Mesenchymal stem cell (in vitro differentiated cells and primary cell): ENCODE measurements around the gene RGS12.
A peak's percentile ranks its signal among the peaks of the same experiment; 100 is the strongest.

Experiments
- DNase-seq: peaks from one replicate; pipeline ENCODE4 v3.0.0-alpha.2; 2013
- H2AFZ ChIP-seq: one replicate; pipeline ENCODE4 v1.6.1; 2013; ENCODE audit warnings: low read depth, mild to moderate bottlenecking, control low read depth, inconsistent platforms, low read length, moderate library complexity
- H2AK5ac ChIP-seq: 2 replicates; pipeline ENCODE4 v1.6.1; 2013; ENCODE audit warnings: low read length, moderate library complexity, mild to moderate bottlenecking, inconsistent platforms; ENCODE audit not compliant: severe bottlenecking
- H2BK120ac ChIP-seq: one replicate; pipeline ENCODE4 v1.6.1; 2013; ENCODE audit warnings: low read depth, mild to moderate bottlenecking, inconsistent platforms, low read length, moderate library complexity
- H2BK12ac ChIP-seq, 2 experiments: one replicate each; pipeline ENCODE4 v1.6.1; 2013; ENCODE audit warnings: inconsistent platforms in 2 of 2, low read length in 2 of 2, mild to moderate bottlenecking in 2 of 2, moderate library complexity in 2 of 2, control low read depth in 1 of 2
- H2BK15ac ChIP-seq: one replicate; pipeline ENCODE4 v1.6.1; 2013; ENCODE audit warnings: mild to moderate bottlenecking, low read depth, inconsistent platforms; ENCODE audit not compliant: poor library complexity, severe bottlenecking
- H2BK5ac ChIP-seq: 2 replicates; pipeline ENCODE4 v1.6.1; 2013; ENCODE audit warnings: low read depth, mild to moderate bottlenecking, low read length, control low read depth, inconsistent platforms; ENCODE audit not compliant: poor library complexity, severe bottlenecking
- H3K14ac ChIP-seq, 2 experiments: one replicate each; pipeline ENCODE4 v1.6.1; 2013; ENCODE audit warnings: inconsistent platforms in 2 of 2, low read length in 2 of 2, control low read depth in 1 of 2, mild to moderate bottlenecking in 1 of 2, moderate library complexity in 1 of 2
- H3K18ac ChIP-seq, 2 experiments: one replicate each; pipeline ENCODE4 v1.6.1; 2013; ENCODE audit warnings: inconsistent platforms in 2 of 2, low read length in 2 of 2, control low read depth in 1 of 2, low read depth in 1 of 2, mild to moderate bottlenecking in 1 of 2
- H3K23ac ChIP-seq, 2 experiments: one replicate each; pipeline ENCODE4 v1.6.1; 2013; ENCODE audit warnings: inconsistent platforms in 2 of 2, low read length in 2 of 2, mild to moderate bottlenecking in 2 of 2, moderate library complexity in 2 of 2, control low read depth in 1 of 2
- H3K27ac ChIP-seq: 2 replicates; pipeline ENCODE4 v1.5.1; 2013; ENCODE audit warnings: mild to moderate bottlenecking, moderate library complexity, low read length, control low read depth, inconsistent platforms; ENCODE audit not compliant: poor library complexity, severe bottlenecking
- H3K27me3 ChIP-seq, 2 experiments: 2 replicates each; pipeline versions ENCODE4 v1.6.1 to v1.7.0; 2013; ENCODE audit warnings: low read length in 2 of 2, mild to moderate bottlenecking in 2 of 2, moderate library complexity in 2 of 2, control low read depth in 1 of 2, inconsistent platforms in 1 of 2; ENCODE audit not compliant: control insufficient read depth in 1 of 2, insufficient read depth in 1 of 2
- H3K36me3 ChIP-seq, 2 experiments: 2 replicates each; pipeline versions ENCODE4 v1.6.1 to v1.7.0; 2013; ENCODE audit warnings: low read length in 2 of 2, control low read depth in 1 of 2, inconsistent platforms in 1 of 2, low read depth in 1 of 2, mild to moderate bottlenecking in 1 of 2; ENCODE audit not compliant: insufficient read depth in 2 of 2, control insufficient read depth in 1 of 2
- H3K4ac ChIP-seq, 2 experiments: one replicate each; pipeline ENCODE4 v1.6.1; 2013; ENCODE audit warnings: inconsistent platforms in 2 of 2, low read length in 2 of 2, mild to moderate bottlenecking in 2 of 2, moderate library complexity in 2 of 2, control low read depth in 1 of 2, low read depth in 1 of 2
- H3K4me1 ChIP-seq: 2 replicates; pipeline ENCODE4 v1.6.1; 2013; ENCODE audit warnings: low read depth, low read length, control low read depth; ENCODE audit not compliant: control insufficient read depth, insufficient read depth
- H3K4me2 ChIP-seq: 2 replicates; pipeline ENCODE4 v1.6.1; 2013; ENCODE audit warnings: low read length, mild to moderate bottlenecking, inconsistent platforms; ENCODE audit not compliant: poor library complexity, severe bottlenecking
- H3K4me3 ChIP-seq, 2 experiments: 2 replicates each; pipeline versions ENCODE4 v1.5.1 to v1.7.0; 2013; ENCODE audit warnings: low read length in 2 of 2, mild to moderate bottlenecking in 2 of 2, control low read depth in 1 of 2, low read depth in 1 of 2; ENCODE audit not compliant: insufficient read depth in 1 of 2
- H3K79me1 ChIP-seq: replicated peaks from 2 replicates; pipeline ENCODE4 v1.6.1; 2013; ENCODE audit warnings: mild to moderate bottlenecking, control low read depth, low read length, inconsistent platforms; ENCODE audit not compliant: poor library complexity, severe bottlenecking
- H3K9ac ChIP-seq: 2 replicates; pipeline ENCODE4 v1.7.0; 2013; ENCODE audit warnings: mild to moderate bottlenecking, low read length, moderate library complexity
- H3K9me3 ChIP-seq: 2 replicates; pipeline ENCODE4 v1.7.0; 2013; ENCODE audit warnings: mild to moderate bottlenecking, low read length; ENCODE audit not compliant: control insufficient read depth
- H4K8ac ChIP-seq: one replicate; pipeline ENCODE4 v1.6.1; 2013; ENCODE audit warnings: inconsistent platforms, mild to moderate bottlenecking, low read length, moderate library complexity
- H4K91ac ChIP-seq: one replicate; pipeline ENCODE4 v1.6.1; 2013; ENCODE audit warnings: mild to moderate bottlenecking, low read length, inconsistent platforms
- WGBS: methylation state at CpG from one replicate; pipeline ENCODE4 v1.1.7; 2013; ENCODE audit warnings: mixed read lengths; 5-methylcytosine and 5-hydroxymethylcytosine counted together

Gene RGS12

DNA sequence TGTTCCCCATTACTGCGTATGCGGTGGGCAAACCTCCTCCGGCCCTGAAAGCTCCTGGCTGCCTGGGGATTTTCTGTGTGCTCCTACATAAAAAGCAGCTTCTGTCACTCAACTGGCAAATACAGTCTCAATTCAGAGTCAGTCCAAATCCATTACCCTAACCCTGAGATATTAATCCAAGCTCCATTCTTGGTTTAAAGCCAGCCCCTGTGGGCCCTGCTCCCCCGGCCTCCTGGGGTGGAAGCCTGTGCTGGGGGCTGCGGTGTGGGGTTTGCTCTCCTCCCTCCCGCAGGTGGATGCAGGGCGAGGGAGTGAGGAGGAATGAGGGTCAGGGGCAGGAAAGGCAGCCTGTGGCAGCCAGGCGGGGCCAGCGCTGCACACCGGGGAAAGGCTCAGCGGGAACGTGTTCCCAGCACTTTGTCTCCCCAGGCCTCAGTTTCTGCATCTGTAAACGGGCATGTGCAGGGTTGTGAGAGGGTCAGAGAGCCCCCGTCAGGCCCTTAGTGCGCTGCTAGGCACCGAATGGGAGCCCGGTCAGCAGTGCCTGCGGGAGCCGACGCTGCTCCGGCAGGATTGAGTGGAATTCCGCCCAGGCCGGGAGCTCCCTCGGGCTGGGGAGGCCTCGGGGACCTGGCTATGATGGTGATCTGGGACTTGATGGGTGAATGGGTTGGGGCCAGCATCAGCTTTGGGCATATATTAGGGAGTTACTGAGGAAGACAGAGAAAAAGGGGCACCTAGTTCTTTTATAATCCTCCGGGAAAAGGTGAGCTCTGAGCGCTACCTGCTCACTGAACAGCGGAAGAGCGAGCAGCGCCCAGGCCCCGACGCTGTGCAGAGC, 6.3 kb upstream of the RGS12 start:
- H3K4ac ChIP-seq: no peak overlapping the region
- WGBS: 85% methylated on average over 32 of the region's 32 CpGs

GRCh38 chr4:3287271-3287971, 5.4 kb upstream of the RGS12 start:
- no peak overlapping the region for H3K14ac ChIP-seq
- H2BK15ac ChIP-seq: no peak overlapping the region
- H3K27me3 ChIP-seq: peaks cover 9 to 48% of the 10 kb centered on the region in 2 experiments
- H2BK5ac ChIP-seq: no peak overlapping the region
- H4K91ac ChIP-seq: no peak overlapping the region
- peaks cover 2% of the 10 kb centered on the region for H3K79me1 ChIP-seq
- H3K23ac ChIP-seq: no peak overlapping the region
- no peak overlapping the region for H3K18ac ChIP-seq
- 89% methylated on average over 11 of the region's 14 CpGs for WGBS
- H4K8ac ChIP-seq: no peak overlapping the region
- no peak for DNase-seq
- H3K4me3 ChIP-seq: no peak overlapping the region
- H2AK5ac ChIP-seq: no peak overlapping the region
- no peaks in the 10 kb centered on the region for H3K36me3 ChIP-seq
- no peak overlapping the region for H2AFZ ChIP-seq
- H3K9ac ChIP-seq: no peak overlapping the region
- H3K4me2 ChIP-seq: no peak overlapping the region
- no peak overlapping the region for H3K27ac ChIP-seq
- H2BK120ac ChIP-seq: no peak overlapping the region
- H3K4me1 ChIP-seq: peaks cover 8% of the 10 kb centered on the region
- H2BK12ac ChIP-seq: no peak overlapping the region
- H3K4ac ChIP-seq: no peak overlapping the region
- no peaks in the 10 kb centered on the region for H3K9me3 ChIP-seq

More for the DNA sequence above, 6.3 kb upstream of the RGS12 start:
- no peak overlapping the region for H2BK120ac ChIP-seq
- H3K9ac ChIP-seq: peak overlapping the region; percentile 57
- no peak overlapping the region for H4K91ac ChIP-seq
- peaks cover 4% of the 10 kb centered on the region for H3K4me1 ChIP-seq
- H3K4me2 ChIP-seq: no peak overlapping the region
- no peak overlapping the region for H2BK5ac ChIP-seq
- peaks cover 2% of the 10 kb centered on the region for H3K79me1 ChIP-seq
- peak overlapping the region in 1 of 2 experiments; percentile 58 for H3K14ac ChIP-seq
- H2BK12ac ChIP-seq: no peak overlapping the region
- no peak overlapping the region for H2BK15ac ChIP-seq
- no peak overlapping the region for H4K8ac ChIP-seq
- H2AK5ac ChIP-seq: no peak overlapping the region
- peaks cover 5% of the 10 kb centered on the region for H3K9me3 ChIP-seq
- no peak overlapping the region for H3K4me3 ChIP-seq
- peaks cover 9 to 48% of the 10 kb centered on the region in 2 experiments for H3K27me3 ChIP-seq
- no peak overlapping the region for H3K23ac ChIP-seq
- no peak overlapping the region for H2AFZ ChIP-seq
- H3K27ac ChIP-seq: no peak overlapping the region
- no peak for DNase-seq
- no peaks in the 10 kb centered on the region for H3K36me3 ChIP-seq
- no peak overlapping the region for H3K18ac ChIP-seq

DNA sequence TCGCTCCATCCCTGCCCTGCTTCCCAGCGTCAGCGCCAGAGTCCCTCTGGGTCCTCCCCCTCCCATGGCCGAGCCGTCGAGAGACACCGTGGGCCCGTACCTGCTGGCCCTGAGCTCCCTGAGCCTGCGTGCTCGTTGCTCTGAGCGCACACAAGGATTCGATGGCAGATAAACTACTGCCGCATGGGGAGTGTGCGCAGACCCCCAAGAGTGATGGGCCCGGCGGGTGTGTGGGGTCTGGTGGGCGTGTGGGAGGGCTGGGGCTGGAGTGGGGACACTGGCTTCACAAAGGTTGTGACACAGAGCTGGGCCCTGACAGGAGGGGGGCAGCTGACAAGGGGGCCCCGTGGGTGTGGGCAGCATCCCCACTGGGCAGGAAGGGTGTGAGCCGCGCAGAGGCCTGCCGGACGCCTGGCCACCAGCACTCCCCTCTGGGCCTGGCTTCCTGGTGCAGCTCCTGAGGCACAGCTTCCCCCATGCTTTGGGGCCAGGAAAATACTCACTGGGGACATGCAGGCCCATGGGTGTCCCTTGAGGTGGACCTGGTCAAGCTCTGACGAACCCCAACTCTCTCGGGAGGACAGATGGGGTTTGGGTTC, 4.8 kb upstream of the RGS12 start:
- DNase-seq: no peak
- no peak overlapping the region for H4K8ac ChIP-seq
- H2BK15ac ChIP-seq: peak overlapping the region; percentile 44
- H3K4ac ChIP-seq: no peak overlapping the region
- H3K4me2 ChIP-seq: no peak overlapping the region
- H3K23ac ChIP-seq: no peak overlapping the region
- H3K4me1 ChIP-seq: peaks cover 8% of the 10 kb centered on the region
- no peaks in the 10 kb centered on the region for H3K36me3 ChIP-seq
- no peaks in the 10 kb centered on the region for H3K9me3 ChIP-seq
- no peak overlapping the region for H2AK5ac ChIP-seq
- H3K79me1 ChIP-seq: peaks cover 2% of the 10 kb centered on the region
- no peak overlapping the region for H2AFZ ChIP-seq
- no peak overlapping the region for H3K4me3 ChIP-seq
- H3K18ac ChIP-seq: no peak overlapping the region
- no peak overlapping the region for H2BK5ac ChIP-seq
- peaks cover 9 to 48% of the 10 kb centered on the region in 2 experiments for H3K27me3 ChIP-seq
- 94% methylated on average over 24 of the region's 24 CpGs for WGBS
- H4K91ac ChIP-seq: no peak overlapping the region
- no peak overlapping the region for H2BK120ac ChIP-seq
- H3K27ac ChIP-seq: no peak overlapping the region
- H2BK12ac ChIP-seq: no peak overlapping the region
- no peak overlapping the region for H3K14ac ChIP-seq
- no peak overlapping the region for H3K9ac ChIP-seq

- Histone ChIP-seq H4K91ac (no peak overlapping the region), H3K23ac (no peak overlapping the region), H3K9ac (no peak overlapping the region), H2AFZ (no peak overlapping the region), H2BK12ac (no peak overlapping the region), H3K14ac (no peak overlapping the region), H2BK15ac (peak overlapping the region; percentile 44), H3K4me3 (no peak overlapping the region), H3K27me3 (peaks cover 9 to 48% of the 10 kb centered on the region in 2 experiments), H3K4me2 (no peak overlapping the region), H2AK5ac (no peak overlapping the region), H3K79me1 (peaks cover 4% of the 10 kb centered on the region), H2BK120ac (no peak overlapping the region), H3K9me3 (no peaks in the 10 kb centered on the region), H2BK5ac (no peak overlapping the region), H3K36me3 (no peaks in the 10 kb centered on the region), H3K4me1 (peaks cover 11% of the 10 kb centered on the region), H4K8ac (no peak overlapping the region), H3K4ac (no peak overlapping the region), H3K27ac (no peak overlapping the region), H3K18ac (no peak overlapping the region)
- 90% methylated on average over 11 of the region's 11 CpGs for WGBS
- no peak for DNase-seq
Observed at GRCh38 chr4:3288571-3289094, 4.2 kb upstream of the RGS12 start.
